K562 treated with DMSO at 1 percent for 24 hours (cell line): Measurements from ENCODE around the gene LRTM2. TPM values are rescaled to one million over a fixed set of nuclear protein-coding genes. Genes with fewer than 3 reads are reported as not detected.

Experiments
- total RNA-seq: library from RNA; unstranded; fragments of 300-600 nt; gene quantifications from 2 replicates; pipeline ENCODE4 v1.2.3, GENCODE V29; 2022; ENCODE audit warnings: low read depth; ENCODE audit not compliant: insufficient read depth

Gene LRTM2
- total RNA-seq, result not detected in 2 replicates

DNA sequence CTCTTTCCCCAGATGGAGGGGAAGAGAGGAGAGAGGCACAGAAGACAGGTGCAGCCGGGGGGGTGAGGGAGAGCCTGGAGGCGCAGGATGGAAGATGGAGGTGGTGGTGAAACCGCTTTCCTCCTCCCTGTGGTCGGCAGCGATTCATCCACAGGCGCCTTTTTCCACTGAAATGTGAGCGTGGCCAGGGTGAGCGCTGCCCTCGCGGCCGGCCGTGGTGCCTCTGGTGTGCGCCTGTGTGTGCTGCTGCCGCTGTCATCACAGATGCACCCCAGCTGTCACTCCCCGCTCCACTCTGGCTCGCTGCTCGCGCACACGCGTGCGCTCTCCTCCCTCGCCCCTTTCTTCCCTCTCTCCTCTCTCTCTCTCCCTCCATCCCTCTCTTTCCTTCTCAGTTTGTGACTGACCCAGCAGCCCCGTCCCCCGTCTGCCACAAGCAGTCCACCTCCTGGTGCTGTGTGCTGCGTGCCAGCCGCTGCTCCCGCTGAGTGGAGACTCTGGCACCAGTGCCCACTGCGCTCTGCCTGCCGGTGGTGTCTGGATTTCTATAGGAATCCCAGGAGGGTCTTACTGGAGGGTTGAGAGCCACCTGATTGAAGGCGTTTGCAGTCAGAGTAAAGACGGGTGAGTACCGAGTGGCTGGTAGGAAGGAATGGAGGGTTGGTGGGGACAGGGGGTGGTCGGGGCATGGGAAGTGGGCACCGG, at the start of gene LRTM2:
Gene LRTM2 (plus strand): TSS at position 375 of the 705 bp plus-strand sequence. CDS start 7,584 bp downstream, outside the sequence.

Other genes with a start within 250 kb of the LRTM2 start
- gene FBXL14, start 226.0 kb upstream of the LRTM2 start, total RNA-seq, result 23.3 and 25.4 TPM in 2 replicates
- 3.1 and 3.9 TPM in 2 replicates for gene WNT5B, start 191.3 kb upstream of the LRTM2 start, total RNA-seq
- gene ADIPOR2, start 129.5 kb upstream of the LRTM2 start, total RNA-seq, result 38.1 and 45.2 TPM in 2 replicates
- gene CACNA2D4, start 98.1 kb downstream of the LRTM2 start, total RNA-seq, result 1.7 and 2.8 TPM in 2 replicates
- gene DCP1B, start 183.9 kb downstream of the LRTM2 start, total RNA-seq, result 3.1 and 4.4 TPM in 2 replicates
- 0.09 TPM in 1 of 2 replicates, not detected in the other for gene CACNA1C, start 232.4 kb downstream of the LRTM2 start, total RNA-seq